ENCODE results near the gene TMEM190. TPM values are rescaled to one million over a fixed set of nuclear protein-coding genes. Genes with fewer than 3 reads are reported as not detected.

TMEM190 gene
- polyA plus RNA-seq, 1 experiment = 0.32 TPM

DNA sequence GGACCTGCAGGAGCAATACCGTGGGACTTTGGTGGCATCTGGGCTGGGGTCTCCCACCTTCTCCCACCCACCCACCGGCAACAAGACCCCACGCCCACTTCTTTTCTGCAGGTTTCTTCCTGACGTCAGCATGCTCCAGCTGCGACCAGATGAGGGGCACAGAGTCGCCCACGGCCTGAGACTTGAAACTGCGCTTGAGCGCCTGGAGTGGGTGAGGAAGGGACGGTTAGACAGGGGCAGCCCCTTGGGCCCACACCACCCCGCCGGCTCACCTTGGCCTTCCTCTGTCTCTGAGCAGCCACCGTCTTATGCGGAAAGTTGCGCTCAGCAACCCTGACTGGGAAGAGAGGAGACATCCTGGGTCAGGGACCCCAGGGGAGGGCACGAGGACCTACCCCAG is 15.7 kb upstream of the TMEM190 start:
- TF ChIP-seq, protein P1, sequence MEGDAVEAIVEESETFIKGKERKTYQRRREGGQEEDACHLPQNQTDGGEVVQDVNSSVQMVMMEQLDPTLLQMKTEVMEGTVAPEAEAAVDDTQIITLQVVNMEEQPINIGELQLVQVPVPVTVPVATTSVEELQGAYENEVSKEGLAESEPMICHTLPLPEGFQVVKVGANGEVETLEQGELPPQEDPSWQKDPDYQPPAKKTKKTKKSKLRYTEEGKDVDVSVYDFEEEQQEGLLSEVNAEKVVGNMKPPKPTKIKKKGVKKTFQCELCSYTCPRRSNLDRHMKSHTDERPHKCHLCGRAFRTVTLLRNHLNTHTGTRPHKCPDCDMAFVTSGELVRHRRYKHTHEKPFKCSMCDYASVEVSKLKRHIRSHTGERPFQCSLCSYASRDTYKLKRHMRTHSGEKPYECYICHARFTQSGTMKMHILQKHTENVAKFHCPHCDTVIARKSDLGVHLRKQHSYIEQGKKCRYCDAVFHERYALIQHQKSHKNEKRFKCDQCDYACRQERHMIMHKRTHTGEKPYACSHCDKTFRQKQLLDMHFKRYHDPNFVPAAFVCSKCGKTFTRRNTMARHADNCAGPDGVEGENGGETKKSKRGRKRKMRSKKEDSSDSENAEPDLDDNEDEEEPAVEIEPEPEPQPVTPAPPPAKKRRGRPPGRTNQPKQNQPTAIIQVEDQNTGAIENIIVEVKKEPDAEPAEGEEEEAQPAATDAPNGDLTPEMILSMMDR (IDR thresholded peaks at IDR 0.05; ENCODE audit: low read depth, low read length) = no peak
- Histone ChIP-seq H3K4me3 (ENCODE audit: low read depth, low read length) (no peak overlapping the region), H3K27ac (ENCODE audit: low read depth, low read length) (no peak overlapping the region), H3K27me3 (ENCODE audit: control insufficient read depth, insufficient read depth, low read length) (peaks cover 5% of the 10 kb centered on the region), H3K9me3 (ENCODE audit: control insufficient read depth, insufficient read depth, low read length) (peaks cover 5% of the 10 kb centered on the region; the same call in 1 of the 2 replicates)
- CTCF ChIA-PET = no interaction called here
- POLR2A ChIA-PET = interaction anchor here (1.0 to 1.3 kb wide), 3 partner anchors 21 to 32 kb away, joined by 3 to 7 read pairs (median 3); partner anchors contain the start of gene KMT5C
- no peak for DNase-seq (ENCODE audit: low read depth, low spot score)

DNA sequence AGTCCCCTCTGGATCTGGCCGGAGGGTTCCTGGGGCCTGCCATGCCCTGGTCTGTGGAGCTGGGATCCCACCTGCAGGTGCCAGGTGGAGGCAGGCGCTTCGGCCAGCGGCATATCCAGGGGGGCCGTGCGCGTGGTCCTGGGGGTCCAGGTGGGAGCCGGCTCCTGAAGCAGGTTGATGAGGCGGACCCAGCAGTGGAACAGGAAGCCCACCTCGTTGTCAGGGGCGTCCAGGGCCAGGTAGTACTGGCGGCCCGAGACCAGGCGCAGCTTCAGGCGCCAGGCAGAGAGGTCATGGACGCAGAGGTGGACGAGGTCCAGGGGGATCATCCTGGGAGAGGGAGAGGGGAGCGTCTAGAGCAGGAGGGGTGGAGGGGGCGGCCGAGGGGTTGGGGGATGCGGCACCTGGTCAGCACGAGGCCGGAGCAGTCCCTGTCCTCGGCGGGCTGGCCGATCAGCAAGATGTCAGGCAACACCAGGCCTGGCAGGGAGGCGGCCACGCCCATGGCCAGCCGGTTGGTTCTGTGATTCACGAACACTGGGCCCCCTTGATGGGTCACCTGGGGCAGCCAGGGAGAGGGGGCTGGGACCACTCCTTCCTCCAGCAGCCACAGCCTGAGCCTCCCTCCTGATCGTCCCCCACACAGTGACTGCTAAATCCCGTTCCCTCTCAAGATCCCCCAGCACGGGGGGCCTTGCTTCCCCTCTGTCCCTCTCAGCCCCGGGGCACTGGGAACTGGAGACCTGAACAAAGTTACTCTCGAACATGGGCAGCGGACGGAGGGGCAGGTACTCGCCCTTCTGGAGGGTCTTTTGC is 14.2 kb upstream of the TMEM190 start:
- CTCF ChIA-PET = no interaction called here

DNA sequence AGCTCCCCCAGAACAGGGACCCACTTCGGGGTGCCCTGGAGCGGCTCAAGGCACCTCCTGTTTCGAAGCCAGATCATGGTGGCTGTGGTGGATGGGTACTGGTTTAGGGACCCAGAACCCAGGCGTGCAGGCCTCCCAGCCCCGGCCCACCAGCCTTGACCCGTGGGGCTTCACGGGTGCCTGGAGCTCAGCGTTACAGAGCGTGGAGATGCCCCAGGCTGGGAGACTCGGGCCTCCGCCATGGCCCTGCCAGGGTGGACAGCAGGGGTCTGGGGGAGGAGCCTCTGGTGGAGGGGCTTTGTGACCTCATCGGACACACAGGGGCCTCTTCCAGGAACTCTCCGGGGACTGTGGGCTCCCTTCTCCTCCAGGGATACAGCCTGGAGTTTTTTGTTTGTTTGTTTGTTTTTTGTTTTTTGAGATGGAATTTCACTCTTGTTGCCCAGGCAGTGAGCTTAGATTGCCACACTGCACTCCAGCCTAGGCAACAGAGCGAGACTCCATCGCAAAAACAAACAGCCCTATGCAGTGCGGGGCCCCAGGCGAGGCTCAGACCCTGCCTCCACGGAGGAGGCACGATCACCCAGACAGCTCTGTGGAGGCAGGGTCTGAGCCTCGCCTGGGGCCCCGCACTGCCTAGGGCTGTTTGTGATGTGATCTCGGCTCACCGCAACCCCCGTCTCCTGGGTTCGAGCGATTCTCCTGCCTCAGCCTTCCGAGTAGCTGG is 13.5 kb upstream of the TMEM190 start, which contains the start of gene GARIN5B:
GARIN5B (minus strand) TSS at position 271 of the 727 bp plus-strand sequence; CDS start at position 77, 194 bp downstream.
- peaks cover 4% of the 10 kb centered on the region; the same call in 1 of the 2 replicates for H3K9me3 ChIP-seq (ENCODE audit: control insufficient read depth, insufficient read depth, low read length)
- no peak within 1 kb of the TSS for H3K27ac ChIP-seq (ENCODE audit: low read depth, low read length)
- no peak for DNase-seq (ENCODE audit: low read depth, low spot score)
- CTCF ChIA-PET = no interaction called here
- TF ChIP-seq, protein P1 (IDR thresholded peaks at IDR 0.05; ENCODE audit: low read depth, low read length) = no peak
- peaks cover 1% of the 10 kb centered on the region for H3K27me3 ChIP-seq (ENCODE audit: control insufficient read depth, insufficient read depth, low read length)
- POLR2A ChIA-PET = interaction anchor here (0.9 to 2.2 kb wide), 6 partner anchors 11 to 222 kb away, joined by 3 to 10 read pairs (median 4); partner anchors contain the start of genes KMT5C, TMEM238 and UBE2S
- no peak within 1 kb of the TSS for H3K4me3 ChIP-seq (ENCODE audit: low read depth, low read length)

More for the DNA sequence above, 14.2 kb upstream of the TMEM190 start:
- H3K9me3 ChIP-seq (ENCODE audit: control insufficient read depth, insufficient read depth, low read length) = peaks cover 5% of the 10 kb centered on the region; the same call in 1 of the 2 replicates
- POLR2A ChIA-PET = interaction anchor here (1.2 to 2.2 kb wide), 2 partner anchors 21 to 25 kb away, joined by 3 to 7 read pairs; partner anchors contain the start of gene TMEM238
- H3K4me3 ChIP-seq (ENCODE audit: low read depth, low read length) = no peak overlapping the region
- no peak for DNase-seq (ENCODE audit: low read depth, low spot score)
- H3K27ac ChIP-seq (ENCODE audit: low read depth, low read length) = no peak overlapping the region
- TF ChIP-seq, protein P1 (IDR thresholded peaks at IDR 0.05; ENCODE audit: low read depth, low read length) = no peak
- H3K27me3 ChIP-seq (ENCODE audit: control insufficient read depth, insufficient read depth, low read length) = peaks cover 3% of the 10 kb centered on the region

DNA sequence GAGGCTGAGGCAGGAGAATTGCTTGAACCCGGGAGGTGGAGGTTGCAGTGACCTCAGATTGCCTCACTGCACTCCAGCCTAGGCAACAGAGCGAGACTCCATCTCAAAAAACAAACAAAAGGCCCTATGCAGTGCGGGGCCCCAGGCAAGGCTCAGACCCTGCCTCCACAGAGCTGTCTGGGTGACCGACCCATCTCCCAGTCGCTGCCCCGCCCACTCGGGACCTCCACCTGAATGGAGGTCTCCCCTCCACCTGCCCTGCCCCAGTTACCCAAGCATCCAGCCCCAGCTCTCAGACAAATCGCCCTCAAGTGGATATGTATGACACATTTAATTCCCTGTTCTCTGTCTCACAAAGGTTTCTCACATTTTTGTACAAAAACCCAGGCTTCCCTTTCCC is 11.4 kb upstream of the TMEM190 start:
- POLR2A ChIA-PET = interaction anchor here (0.5 kb wide), 1 partner anchor 37 kb away, joined by 7 read pairs; no protein-coding TSS in a partner anchor
- Histone ChIP-seq H3K9me3 (ENCODE audit: control insufficient read depth, insufficient read depth, low read length) (no peaks in the 10 kb centered on the region; the same call in 1 of the 2 replicates), H3K27me3 (ENCODE audit: control insufficient read depth, insufficient read depth, low read length) (no peaks in the 10 kb centered on the region), H3K4me3 (ENCODE audit: low read depth, low read length) (no peak overlapping the region), H3K27ac (ENCODE audit: low read depth, low read length) (no peak overlapping the region)
- CTCF ChIA-PET = no interaction called here
- no peak for DNase-seq (ENCODE audit: low read depth, low spot score)
- TF ChIP-seq, protein P1 (IDR thresholded peaks at IDR 0.05; ENCODE audit: low read depth, low read length) = no peak
